ENCODE measurements around the gene ZBTB25. TPM values are rescaled to one million over a fixed set of nuclear protein-coding genes. Genes with fewer than 3 reads are reported as not detected.

ZBTB25 gene
- polyA plus RNA-seq, 3 donors from 2014 or later, result 9.9 to 23.1 (median 15.3) TPM

- H3K27me3 Mint-ChIP-seq (ENCODE audit: low read depth in 3 of 3), result no peaks in the 10 kb centered on the region
- DNase-seq, result no peak
- H3K9me3 Mint-ChIP-seq, result no peaks in the 10 kb centered on the region
- no peak overlapping the region for H3K4me3 Mint-ChIP-seq
- H3K36me3 Mint-ChIP-seq, result peaks cover 17 to 51% (median 31%) of the 10 kb centered on the region in 3 donors
- H3K27ac Mint-ChIP-seq, result no peak overlapping the region
- H3K4me1 Mint-ChIP-seq, result peaks cover 16 to 17% of the 10 kb centered on the region in 2 donors
These were observed 69.1 kb downstream of the ZBTB25 start for GRCh38 chr14:64434528-64434927.

- Mint-ChIP-seq H3K4me1 (no peaks in the 10 kb centered on the region), H3K9me3 (no peaks in the 10 kb centered on the region), H3K27ac (peak overlapping the region in 1 of 6 donors; percentile 53), H3K4me3 (no peak overlapping the region), H3K36me3 (peaks cover 26 to 49% (median 35%) of the 10 kb centered on the region in 3 donors), H3K27me3 (ENCODE audit: low read depth in 3 of 3) (no peaks in the 10 kb centered on the region)
- DNase-seq, result no peak
These were observed 79.7 kb downstream of the ZBTB25 start for GRCh38 chr14:64423987-64424386.

GRCh38 chr14:64422756-64423155 lies 80.9 kb downstream of the ZBTB25 start:
- Mint-ChIP-seq H3K4me1 (no peaks in the 10 kb centered on the region), H3K27me3 (ENCODE audit: low read depth in 3 of 3) (no peaks in the 10 kb centered on the region), H3K9me3 (no peaks in the 10 kb centered on the region), H3K4me3 (no peak overlapping the region), H3K27ac (no peak overlapping the region), H3K36me3 (peaks cover 21 to 46% (median 35%) of the 10 kb centered on the region in 3 donors)
- no peak for DNase-seq

GRCh38 chr14:64422005-64422404 lies 81.6 kb downstream of the ZBTB25 start:
- peaks cover 16 to 45% (median 36%) of the 10 kb centered on the region in 3 donors for H3K36me3 Mint-ChIP-seq
- no peak overlapping the region for H3K4me3 Mint-ChIP-seq
- H3K9me3 Mint-ChIP-seq, result no peaks in the 10 kb centered on the region
- H3K27me3 Mint-ChIP-seq (ENCODE audit: low read depth in 3 of 3), result no peaks in the 10 kb centered on the region
- no peak overlapping the region for H3K27ac Mint-ChIP-seq
- no peak for DNase-seq
- peaks cover 0 to 4% of the 10 kb centered on the region in 2 donors for H3K4me1 Mint-ChIP-seq

GRCh38 chr14:64421166-64421565 lies 82.5 kb downstream of the ZBTB25 start:
- Mint-ChIP-seq H3K9me3 (no peaks in the 10 kb centered on the region), H3K4me3 (no peak overlapping the region), H3K36me3 (peaks cover 16 to 47% (median 33%) of the 10 kb centered on the region in 3 donors), H3K27ac (no peak overlapping the region), H3K4me1 (peaks cover 0 to 4% of the 10 kb centered on the region in 2 donors), H3K27me3 (ENCODE audit: low read depth in 3 of 3) (no peaks in the 10 kb centered on the region)
- no peak for DNase-seq

- H3K36me3 Mint-ChIP-seq, result peaks cover 16 to 42% (median 27%) of the 10 kb centered on the region in 3 donors
- no peak overlapping the region for H3K4me3 Mint-ChIP-seq
- peaks cover 0 to 1% (median 0%) of the 10 kb centered on the region in 3 donors for H3K27me3 Mint-ChIP-seq (ENCODE audit: low read depth in 3 of 3)
- no peak for DNase-seq
- H3K4me1 Mint-ChIP-seq, result peaks cover 0 to 4% of the 10 kb centered on the region in 2 donors
- H3K27ac Mint-ChIP-seq, result no peak overlapping the region
- no peaks in the 10 kb centered on the region for H3K9me3 Mint-ChIP-seq
These were observed 84.6 kb downstream of the ZBTB25 start for GRCh38 chr14:64419003-64419402.

- Mint-ChIP-seq H3K4me1 (peaks cover 0 to 4% of the 10 kb centered on the region in 2 donors), H3K4me3 (no peak overlapping the region), H3K27ac (no peak overlapping the region), H3K9me3 (no peaks in the 10 kb centered on the region), H3K27me3 (ENCODE audit: low read depth in 3 of 3) (peaks cover 0 to 1% (median 0%) of the 10 kb centered on the region in 3 donors), H3K36me3 (peaks cover 19 to 46% (median 27%) of the 10 kb centered on the region in 3 donors)
- DNase-seq, result no peak
These were observed 85.9 kb downstream of the ZBTB25 start for GRCh38 chr14:64417771-64418125.

- no peak overlapping the region for H3K4me3 Mint-ChIP-seq
- H3K27me3 Mint-ChIP-seq (ENCODE audit: low read depth in 3 of 3), result peaks cover 0 to 1% (median 0%) of the 10 kb centered on the region in 3 donors
- peak overlapping the region in 1 of 6 donors; percentile 28 for H3K27ac Mint-ChIP-seq
- H3K36me3 Mint-ChIP-seq, result peaks cover 17 to 43% (median 26%) of the 10 kb centered on the region in 3 donors
- DNase-seq, result no peak
- no peaks in the 10 kb centered on the region for H3K9me3 Mint-ChIP-seq
- peaks cover 0 to 4% of the 10 kb centered on the region in 2 donors for H3K4me1 Mint-ChIP-seq
These were observed 86.4 kb downstream of the ZBTB25 start for GRCh38 chr14:64417055-64417770.

- H3K9me3 Mint-ChIP-seq, result no peaks in the 10 kb centered on the region
- peaks cover 0 to 1% (median 0%) of the 10 kb centered on the region in 3 donors for H3K27me3 Mint-ChIP-seq (ENCODE audit: low read depth in 3 of 3)
- H3K4me3 Mint-ChIP-seq, result no peak overlapping the region
- H3K36me3 Mint-ChIP-seq, result peaks cover 18 to 45% (median 29%) of the 10 kb centered on the region in 3 donors
- H3K4me1 Mint-ChIP-seq, result peaks cover 0 to 4% of the 10 kb centered on the region in 2 donors
- no peak overlapping the region for H3K27ac Mint-ChIP-seq
- DNase-seq, result no peak
These were observed 87.2 kb downstream of the ZBTB25 start for GRCh38 chr14:64416348-64416932.

GRCh38 chr14:64412237-64412636 lies 91.4 kb downstream of the ZBTB25 start:
- Mint-ChIP-seq H3K27ac (no peak overlapping the region), H3K9me3 (no peaks in the 10 kb centered on the region), H3K36me3 (peaks cover 9 to 36% (median 17%) of the 10 kb centered on the region in 3 donors), H3K27me3 (ENCODE audit: low read depth in 3 of 3) (peaks cover 0 to 1% (median 0%) of the 10 kb centered on the region in 3 donors), H3K4me3 (no peak overlapping the region), H3K4me1 (peaks cover 0 to 3% of the 10 kb centered on the region in 2 donors)
- DNase-seq, result no peak

- no peak overlapping the region for H3K4me3 Mint-ChIP-seq
- H3K9me3 Mint-ChIP-seq, result no peaks in the 10 kb centered on the region
- no peaks in the 10 kb centered on the region for H3K4me1 Mint-ChIP-seq
- H3K27me3 Mint-ChIP-seq (ENCODE audit: low read depth in 3 of 3), result peaks cover 0 to 1% (median 0%) of the 10 kb centered on the region in 3 donors
- no peak for DNase-seq
- H3K27ac Mint-ChIP-seq, result peak overlapping the region in 2 of 6 donors; percentile 5 to 37
- peaks cover 9 to 29% (median 17%) of the 10 kb centered on the region in 3 donors for H3K36me3 Mint-ChIP-seq
These were observed 92.6 kb downstream of the ZBTB25 start for GRCh38 chr14:64411001-64411400.

GRCh38 chr14:64410084-64410774 lies 93.4 kb downstream of the ZBTB25 start:
- DNase-seq, result no peak
- H3K36me3 Mint-ChIP-seq, result peaks cover 9 to 28% (median 13%) of the 10 kb centered on the region in 3 donors
- no peak overlapping the region for H3K4me3 Mint-ChIP-seq
- no peaks in the 10 kb centered on the region for H3K9me3 Mint-ChIP-seq
- H3K4me1 Mint-ChIP-seq, result no peaks in the 10 kb centered on the region
- H3K27ac Mint-ChIP-seq, result peak overlapping the region in 2 of 6 donors; percentile 49 to 56
- peaks cover 0 to 1% (median 0%) of the 10 kb centered on the region in 3 donors for H3K27me3 Mint-ChIP-seq (ENCODE audit: low read depth in 3 of 3)

GRCh38 chr14:64409126-64409920 lies 94.3 kb downstream of the ZBTB25 start:
- DNase-seq, result no peak
- Mint-ChIP-seq H3K4me1 (no peaks in the 10 kb centered on the region), H3K9me3 (no peaks in the 10 kb centered on the region), H3K27ac (peak overlapping the region in 2 of 6 donors; percentile 43 to 67), H3K4me3 (no peak overlapping the region), H3K27me3 (ENCODE audit: low read depth in 3 of 3) (no peaks in the 10 kb centered on the region), H3K36me3 (peaks cover 9 to 27% (median 15%) of the 10 kb centered on the region in 3 donors)

Data from immature natural killer cell (primary cell).